A549 (cell line): Measurements from ENCODE around the gene TSC22D2. TPM values are rescaled to one million over a fixed set of nuclear protein-coding genes. Genes with fewer than 3 reads are reported as not detected.

Experiments
- ATAC-seq, 2 experiments: fragments of 200-7000 bp in 1 of 2; fragments of >200 bp in 1 of 2; cut with Nextera tagmentation in 1 of 2; cut with Tn5 transposase in 1 of 2; 3 replicates each; pipeline versions ENCODE4 v1.8.0 to v1.9.1; 2018 to 2020; ENCODE audit warnings: mild to moderate bottlenecking in 1 of 2, moderate library complexity in 1 of 2
- CTCF ChIA-PET: fragments of 300-600 bp; sonication (Branson Sonifier 250); formaldehyde crosslinking; extraction: SDS; loops from one replicate; lab custom pipeline; 2021; ENCODE audit warnings: antibody characterized with exemption, inconsistent platforms; lab: Yijun Ruan, JAX
- POLR2A ChIA-PET: fragments of 350-600 bp; formaldehyde crosslinking; extraction: SDS; loops from one replicate; lab custom pipeline; 2021; ENCODE audit warnings: antibody characterized with exemption, inconsistent platforms; lab: Yijun Ruan, JAX
- DNase-seq, 2 experiments: peaks; one replicate each; pipeline versions ENCODE4 v3.0.0 to v3.0.0-alpha.2; 2011 to 2016; ENCODE audit warnings: low read depth in 1 of 2, low spot score in 1 of 2
- FAIRE-seq: peaks from 2 replicates; lab custom pipeline; 2011; peaks lifted over from hg19 to GRCh38; lab: Jason Lieb, UNC
- H3K27ac ChIP-seq, 2 experiments: fragments of >200 bp; sonication (Bioruptor Twin); formaldehyde crosslinking; 3 replicates each; pipeline ENCODE4 v1.5.1; 2016 to 2017
- H3K4me1 ChIP-seq: fragments of >200 bp; sonication (Bioruptor Twin); formaldehyde crosslinking; 3 replicates; pipeline ENCODE4 v1.6.1; 2016
- H3K4me2 ChIP-seq: fragments of >200 bp; sonication (Bioruptor Twin); formaldehyde crosslinking; 3 replicates; pipeline ENCODE4 v1.6.1; 2016
- H3K4me3 ChIP-seq: fragments of >200 bp; sonication (Bioruptor Twin); formaldehyde crosslinking; 3 replicates; pipeline ENCODE4 v1.5.1; 2016
- H3K9me3 ChIP-seq: fragments of >200 bp; sonication (Bioruptor Twin); formaldehyde crosslinking; 3 replicates; pipeline ENCODE4 v1.6.1; 2016
- BHLHE40 ChIP-seq: IDR thresholded peaks from 2 replicates; pipeline ENCODE4 v1.6.1; 2012; ENCODE audit warnings: low read depth, low read length, inconsistent platforms
- CBX2 ChIP-seq: fragments of 200-600 bp; sonication (generic); IDR thresholded peaks from 2 replicates; pipeline ENCODE4 v1.6.1; 2016; ENCODE audit warnings: low read depth, mild to moderate bottlenecking, borderline replicate concordance
- CEBPB ChIP-seq, 2 experiments: fragments of >200 bp in 1 of 2; sonication (Bioruptor Twin) in 1 of 2; formaldehyde crosslinking in 1 of 2; IDR thresholded peaks; 2 replicates each; pipeline ENCODE4 v1.6.1; 2012 to 2016
- CHD2 ChIP-seq: fragments of 150-350 bp; IDR thresholded peaks from 2 replicates; pipeline ENCODE4 v1.6.1; 2014; ENCODE audit warnings: low read length; ENCODE audit not compliant: partially characterized antibody
- CTCF ChIP-seq: fragments of >200 bp; sonication (Bioruptor Twin); formaldehyde crosslinking; IDR thresholded peaks from 3 replicates; pipeline ENCODE4 v1.5.1; 2016
- EHF ChIP-seq: fragments of 250-450 bp; sonication (Bioruptor Pico); IDR thresholded peaks from 2 replicates; pipeline ENCODE4 v1.5.0; 2020; ENCODE audit warnings: mild to moderate bottlenecking
- EP300 ChIP-seq, 2 experiments: fragments of >200 bp; sonication (Bioruptor Twin); formaldehyde crosslinking; IDR thresholded peaks; 2 replicates in 1 of 2; 3 replicates in 1 of 2; pipeline ENCODE4 v1.6.1; 2016 to 2017
- ESRRA ChIP-seq: fragments of 150-350 bp; IDR thresholded peaks from 2 replicates; pipeline ENCODE4 v1.6.1; 2014; ENCODE audit warnings: mild to moderate bottlenecking, low read length, borderline replicate concordance
- FOSL2 ChIP-seq, 2 experiments: fragments of 450-650 bp in 1 of 2; fragments of >200 bp in 1 of 2; sonication (Bioruptor Twin) in 1 of 2; formaldehyde crosslinking; IDR thresholded peaks; 2 replicates each; pipeline versions ENCODE4 v1.5.0 to v1.6.1; 2016 to 2020; ENCODE audit warnings: mild to moderate bottlenecking in 1 of 2, moderate library complexity in 1 of 2
- FOXS1 ChIP-seq: fragments of 250-450 bp; sonication (Bioruptor Pico); IDR thresholded peaks from 2 replicates; pipeline ENCODE4 v1.5.0; 2020; ENCODE audit warnings: mild to moderate bottlenecking, moderate library complexity
- GATA3 ChIP-seq: IDR thresholded peaks from 2 replicates; pipeline ENCODE4 v1.6.1; 2012; ENCODE audit warnings: borderline replicate concordance
- HMGXB4 ChIP-seq: fragments of 250-450 bp; sonication (Bioruptor Pico); IDR thresholded peaks from 2 replicates; pipeline ENCODE4 v1.5.0; 2021; ENCODE audit warnings: mild to moderate bottlenecking, moderate library complexity, borderline replicate concordance
- KDM5A ChIP-seq: fragments of 200-600 bp; sonication (generic); IDR thresholded peaks from 2 replicates; pipeline ENCODE4 v1.6.1; 2016; ENCODE audit warnings: antibody characterized with exemption, mild to moderate bottlenecking
- MYC ChIP-seq: IDR thresholded peaks from 2 replicates; pipeline ENCODE4 v1.6.1; 2012; ENCODE audit warnings: mild to moderate bottlenecking, inconsistent platforms, low read length, improper control_type of control experiment, borderline replicate concordance
- NR3C1 ChIP-seq: fragments of >200 bp; sonication (Bioruptor Twin); formaldehyde crosslinking; IDR thresholded peaks from 3 replicates; pipeline ENCODE4 v1.6.1; 2017
- PHF8 ChIP-seq: fragments of 200-600 bp; sonication (generic); IDR thresholded peaks from 2 replicates; pipeline ENCODE4 v1.6.1; 2016; ENCODE audit warnings: low read depth, mild to moderate bottlenecking, antibody characterized with exemption, moderate library complexity, borderline replicate concordance
- POLR2AphosphoS2 ChIP-seq: conservative IDR thresholded peaks from 2 replicates; pipeline ENCODE4 v1.6.1; 2012; ENCODE audit warnings: low read length, improper control_type of control experiment, inconsistent platforms
- RCOR1 ChIP-seq: fragments of 150-350 bp; IDR thresholded peaks from 2 replicates; pipeline ENCODE4 v1.6.1; 2014; ENCODE audit warnings: antibody characterized with exemption, low read length, low read depth
- RFX5 ChIP-seq: fragments of 450-650 bp; IDR thresholded peaks from 2 replicates; pipeline ENCODE4 v1.7.1; 2014; ENCODE audit warnings: antibody characterized with exemption, mild to moderate bottlenecking, moderate library complexity
- RNF2 ChIP-seq: fragments of 200-600 bp; sonication (generic); IDR thresholded peaks from 2 replicates; pipeline ENCODE4 v1.6.1; 2016; ENCODE audit warnings: low read depth, mild to moderate bottlenecking, antibody characterized with exemption, moderate library complexity, borderline replicate concordance
- TFCP2L1 ChIP-seq: fragments of 250-450 bp; sonication (Bioruptor Pico); IDR thresholded peaks from 2 replicates; pipeline ENCODE4 v1.5.0; 2021; ENCODE audit warnings: mild to moderate bottlenecking
- ZC3H11A ChIP-seq: fragments of 450-650 bp; IDR thresholded peaks from 2 replicates; pipeline ENCODE4 v1.6.1; 2014; ENCODE audit warnings: antibody characterized with exemption, mild to moderate bottlenecking
- ZNF302 ChIP-seq: fragments of 250-450 bp; sonication (Bioruptor Pico); IDR thresholded peaks from 2 replicates; pipeline ENCODE4 v1.9.0; 2021; ENCODE audit warnings: inconsistent platforms, mild to moderate bottlenecking, moderate library complexity
- WGBS: methylation state at CpG from one replicate; pipeline ENCODE4 v1.1.6; 2017; ENCODE audit errors: missing lambda C conversion rate; 5-methylcytosine and 5-hydroxymethylcytosine counted together
- polyA minus RNA-seq: library from RNA; depleted of rRNA, polyadenylated mRNA; stranded (reverse); fragments of >200 nt; gene quantifications from 2 replicates; pipeline ENCODE4 v1.2.3, GENCODE V29; 2011; rRNA and poly(A)+ RNA removed
- polyA plus RNA-seq, 4 experiments: library from polyadenylated mRNA; depleted of rRNA in 3 of 4; stranded (reverse); fragments of >200 nt; fragmentation: RNase III in 1 of 4; extraction: RNeasy Plus Mini Kit Qiagen cat#74134 plus additional on column Dnase treatment in 1 of 4; gene quantifications; 2 replicates in 3 of 4; 3 replicates in 1 of 4; pipeline ENCODE4 v1.2.3, GENCODE V29; 2011 to 2017
- TF ChIP-seq, protein P1 (sequence below): fragments of 200-600 bp; sonication (generic); IDR thresholded peaks from 2 replicates; pipeline ENCODE4 v1.6.1; 2016; ENCODE audit warnings: antibody characterized with exemption, mild to moderate bottlenecking, moderate library complexity
- TF ChIP-seq, protein P2 (sequence below): IDR thresholded peaks from 2 replicates; pipeline ENCODE4 v1.6.1; 2012
- TF ChIP-seq, protein P3 (sequence below): fragments of 450-650 bp; IDR thresholded peaks from 2 replicates; pipeline ENCODE4 v1.6.1; 2014; ENCODE audit warnings: antibody characterized with exemption
- TF ChIP-seq, protein P4 (sequence below): IDR thresholded peaks from 2 replicates; pipeline ENCODE4 v1.6.1; 2012; ENCODE audit warnings: low read depth, borderline replicate concordance

Gene TSC22D2
- polyA plus RNA-seq (2011; rRNA removed) (13.8 and 13.9 TPM in 2 replicates), polyA plus RNA-seq (2017; fragmentation: RNase III; extraction: RNeasy Plus Mini Kit Qiagen cat#74134 plus additional on column Dnase treatment) (8.8 to 11.1 TPM (median 10.1 TPM) in 3 replicates), polyA minus RNA-seq (27.4 and 34.4 TPM in 2 replicates)
- 3.2 and 4.0 TPM in 2 replicates for polyA plus RNA-seq (2012; cell fraction: cytosol; rRNA removed)
- polyA plus RNA-seq (2012; cell fraction: nucleus; rRNA removed): 5.5 and 7.9 TPM in 2 replicates

- DNase-seq (peak; percentile 81 to 95), ATAC-seq (peak; percentile 75 to 85), FAIRE-seq (no peak)
- ChIA-PET POLR2A (interaction anchor here (0.8 to 3.0 kb wide), 24 partner anchors 9 to 440 kb away, joined by 3 to 47 read pairs (median 4); partner anchors contain the start of genes EIF2A, SERP1 and SIAH2), CTCF (interaction anchor here (0.6 to 8.0 kb wide), 26 partner anchors 9 to 177 kb away, joined by 3 to 75 read pairs (median 4); no protein-coding TSS in a partner anchor)
- H3K9me3 ChIP-seq: no peaks in the 10 kb centered on the region
- 1% methylated on average over 27 of the region's 102 CpGs for WGBS
- peak within 1 kb of the TSS; percentile 98 for H3K4me2 ChIP-seq
- peak within 1 kb of the TSS; percentile 78 for H3K4me3 ChIP-seq
- H3K27ac ChIP-seq: peak within 1 kb of the TSS; percentile 98 to 99
- peaks cover 19% of the 10 kb centered on the region; the same call in 2 of the 3 replicates for H3K4me1 ChIP-seq
- TF ChIP-seq CEBPB (IDR thresholded peaks at IDR 0.05) (no peak), CTCF (no peak), EHF (CRISPR knock-in tag) (no peak), HMGXB4 (CRISPR knock-in tag) (no peak), KDM5A (no peak), GATA3 (no peak), RNF2 (no peak), FOXS1 (no peak), ESRRA (no peak), RCOR1 (no peak), POLR2AphosphoS2 (no peak), ZC3H11A (no peak), RFX5 (no peak), MYC (no peak), FOSL2 (IDR thresholded peaks at IDR 0.05) (no peak), FOSL2 (CRISPR knock-in tag; IDR thresholded peaks at IDR 0.05) (peak; percentile 75; the same call in 1 of the 2 replicates), TFCP2L1 (CRISPR knock-in tag) (no peak), EP300 (IDR thresholded peaks at IDR 0.05) (no peak), CBX2 (no peak), BHLHE40 (no peak), CHD2 (no peak), ZNF302 (CRISPR knock-in tag) (no peak), NR3C1 (no peak), PHF8 (peak; percentile 91)
- TF ChIP-seq, protein P1, sequence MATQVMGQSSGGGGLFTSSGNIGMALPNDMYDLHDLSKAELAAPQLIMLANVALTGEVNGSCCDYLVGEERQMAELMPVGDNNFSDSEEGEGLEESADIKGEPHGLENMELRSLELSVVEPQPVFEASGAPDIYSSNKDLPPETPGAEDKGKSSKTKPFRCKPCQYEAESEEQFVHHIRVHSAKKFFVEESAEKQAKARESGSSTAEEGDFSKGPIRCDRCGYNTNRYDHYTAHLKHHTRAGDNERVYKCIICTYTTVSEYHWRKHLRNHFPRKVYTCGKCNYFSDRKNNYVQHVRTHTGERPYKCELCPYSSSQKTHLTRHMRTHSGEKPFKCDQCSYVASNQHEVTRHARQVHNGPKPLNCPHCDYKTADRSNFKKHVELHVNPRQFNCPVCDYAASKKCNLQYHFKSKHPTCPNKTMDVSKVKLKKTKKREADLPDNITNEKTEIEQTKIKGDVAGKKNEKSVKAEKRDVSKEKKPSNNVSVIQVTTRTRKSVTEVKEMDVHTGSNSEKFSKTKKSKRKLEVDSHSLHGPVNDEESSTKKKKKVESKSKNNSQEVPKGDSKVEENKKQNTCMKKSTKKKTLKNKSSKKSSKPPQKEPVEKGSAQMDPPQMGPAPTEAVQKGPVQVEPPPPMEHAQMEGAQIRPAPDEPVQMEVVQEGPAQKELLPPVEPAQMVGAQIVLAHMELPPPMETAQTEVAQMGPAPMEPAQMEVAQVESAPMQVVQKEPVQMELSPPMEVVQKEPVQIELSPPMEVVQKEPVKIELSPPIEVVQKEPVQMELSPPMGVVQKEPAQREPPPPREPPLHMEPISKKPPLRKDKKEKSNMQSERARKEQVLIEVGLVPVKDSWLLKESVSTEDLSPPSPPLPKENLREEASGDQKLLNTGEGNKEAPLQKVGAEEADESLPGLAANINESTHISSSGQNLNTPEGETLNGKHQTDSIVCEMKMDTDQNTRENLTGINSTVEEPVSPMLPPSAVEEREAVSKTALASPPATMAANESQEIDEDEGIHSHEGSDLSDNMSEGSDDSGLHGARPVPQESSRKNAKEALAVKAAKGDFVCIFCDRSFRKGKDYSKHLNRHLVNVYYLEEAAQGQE: no peak; the same call in 1 of the 2 replicates
- TF ChIP-seq, protein P2, sequence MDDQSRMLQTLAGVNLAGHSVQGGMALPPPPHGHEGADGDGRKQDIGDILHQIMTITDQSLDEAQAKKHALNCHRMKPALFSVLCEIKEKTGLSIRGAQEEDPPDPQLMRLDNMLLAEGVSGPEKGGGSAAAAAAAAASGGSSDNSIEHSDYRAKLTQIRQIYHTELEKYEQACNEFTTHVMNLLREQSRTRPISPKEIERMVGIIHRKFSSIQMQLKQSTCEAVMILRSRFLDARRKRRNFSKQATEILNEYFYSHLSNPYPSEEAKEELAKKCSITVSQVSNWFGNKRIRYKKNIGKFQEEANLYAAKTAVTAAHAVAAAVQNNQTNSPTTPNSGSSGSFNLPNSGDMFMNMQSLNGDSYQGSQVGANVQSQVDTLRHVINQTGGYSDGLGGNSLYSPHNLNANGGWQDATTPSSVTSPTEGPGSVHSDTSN: no peak
- TF ChIP-seq, protein P3, sequence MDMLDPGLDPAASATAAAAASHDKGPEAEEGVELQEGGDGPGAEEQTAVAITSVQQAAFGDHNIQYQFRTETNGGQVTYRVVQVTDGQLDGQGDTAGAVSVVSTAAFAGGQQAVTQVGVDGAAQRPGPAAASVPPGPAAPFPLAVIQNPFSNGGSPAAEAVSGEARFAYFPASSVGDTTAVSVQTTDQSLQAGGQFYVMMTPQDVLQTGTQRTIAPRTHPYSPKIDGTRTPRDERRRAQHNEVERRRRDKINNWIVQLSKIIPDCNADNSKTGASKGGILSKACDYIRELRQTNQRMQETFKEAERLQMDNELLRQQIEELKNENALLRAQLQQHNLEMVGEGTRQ: no peak
- TF ChIP-seq, protein P4, sequence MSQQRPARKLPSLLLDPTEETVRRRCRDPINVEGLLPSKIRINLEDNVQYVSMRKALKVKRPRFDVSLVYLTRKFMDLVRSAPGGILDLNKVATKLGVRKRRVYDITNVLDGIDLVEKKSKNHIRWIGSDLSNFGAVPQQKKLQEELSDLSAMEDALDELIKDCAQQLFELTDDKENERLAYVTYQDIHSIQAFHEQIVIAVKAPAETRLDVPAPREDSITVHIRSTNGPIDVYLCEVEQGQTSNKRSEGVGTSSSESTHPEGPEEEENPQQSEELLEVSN: no peak
Observed at GRCh38 chr3:150408221-150409124, at the start of gene TSC22D2. Gene TSC22D2 (plus strand): TSS chr3:150408298. CDS start chr3:150409351, 1,053 bp downstream.
